Stomach (tissue), 4 donors: ENCODE measurements around the gene TNFSF18.

Experiments
- EP300 ChIP-seq: sonication (generic); formaldehyde crosslinking; IDR thresholded peaks from one replicate; pipeline ENCODE4 v1.6.1; 2017; ENCODE audit warnings: antibody characterized with exemption
- POLR2A ChIP-seq, 4 donors: fragments of 450-650 bp; IDR thresholded peaks; one replicate each; pipeline ENCODE4 v1.6.1; 2016; ENCODE audit warnings: antibody characterized with exemption in 4 of 4, control low read depth in 2 of 4, mild to moderate bottlenecking in 1 of 4, moderate library complexity in 1 of 4
- POLR2AphosphoS5 ChIP-seq, 3 donors: sonication (generic); formaldehyde crosslinking; IDR thresholded peaks; one replicate each; pipeline ENCODE4 v1.6.1; 2016; ENCODE audit warnings: antibody characterized with exemption in 3 of 3
- TF ChIP-seq, protein P1 (sequence below), 7 experiments: fragments of 450-650 bp in 4 of 7; fragments of 200-600 bp in 3 of 7; sonication (generic) in 3 of 7; IDR thresholded peaks; one replicate each; pipeline ENCODE4 v1.5.1; 2016 to 2019; ENCODE audit warnings: antibody characterized with exemption in 7 of 7, control low read depth in 2 of 7, mild to moderate bottlenecking in 1 of 7

DNA sequence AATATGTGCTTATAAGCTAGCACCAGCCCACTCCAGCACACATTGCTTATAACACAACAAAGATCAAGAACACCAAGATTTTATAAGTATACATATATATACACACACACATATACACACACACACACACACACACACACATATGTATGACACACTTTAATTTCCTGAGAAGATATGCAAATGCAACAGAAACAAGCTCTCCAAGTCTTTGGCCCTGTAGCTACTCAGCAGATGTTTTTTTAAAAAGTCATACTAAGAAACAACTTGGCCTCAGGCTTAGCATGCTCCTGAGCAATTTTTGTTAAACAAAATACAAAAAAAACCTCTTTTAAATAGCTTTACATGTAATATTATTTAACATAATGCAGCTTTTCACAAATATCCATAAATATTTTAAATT lies 11.1 kb downstream of the TNFSF18 start:
- TF ChIP-seq, protein P1, sequence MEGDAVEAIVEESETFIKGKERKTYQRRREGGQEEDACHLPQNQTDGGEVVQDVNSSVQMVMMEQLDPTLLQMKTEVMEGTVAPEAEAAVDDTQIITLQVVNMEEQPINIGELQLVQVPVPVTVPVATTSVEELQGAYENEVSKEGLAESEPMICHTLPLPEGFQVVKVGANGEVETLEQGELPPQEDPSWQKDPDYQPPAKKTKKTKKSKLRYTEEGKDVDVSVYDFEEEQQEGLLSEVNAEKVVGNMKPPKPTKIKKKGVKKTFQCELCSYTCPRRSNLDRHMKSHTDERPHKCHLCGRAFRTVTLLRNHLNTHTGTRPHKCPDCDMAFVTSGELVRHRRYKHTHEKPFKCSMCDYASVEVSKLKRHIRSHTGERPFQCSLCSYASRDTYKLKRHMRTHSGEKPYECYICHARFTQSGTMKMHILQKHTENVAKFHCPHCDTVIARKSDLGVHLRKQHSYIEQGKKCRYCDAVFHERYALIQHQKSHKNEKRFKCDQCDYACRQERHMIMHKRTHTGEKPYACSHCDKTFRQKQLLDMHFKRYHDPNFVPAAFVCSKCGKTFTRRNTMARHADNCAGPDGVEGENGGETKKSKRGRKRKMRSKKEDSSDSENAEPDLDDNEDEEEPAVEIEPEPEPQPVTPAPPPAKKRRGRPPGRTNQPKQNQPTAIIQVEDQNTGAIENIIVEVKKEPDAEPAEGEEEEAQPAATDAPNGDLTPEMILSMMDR (IDR thresholded peaks at IDR 0.05): no peak
- no peak for TF ChIP-seq POLR2AphosphoS5 (IDR thresholded peaks at IDR 0.05)
- TF ChIP-seq POLR2A (IDR thresholded peaks at IDR 0.05): no peak
- TF ChIP-seq EP300: no peak
